ENCODE data around the gene CCNK. TPM values are rescaled to one million over a fixed set of nuclear protein-coding genes. Genes with fewer than 3 reads are reported as not detected.

Gene CCNK
- total and polyA plus RNA-seq, 2 experiments from 2014 or later, result 20.9 TPM

GRCh38 chr14:99552021-99552553 is 70.9 kb downstream of the CCNK start:
- Histone ChIP-seq H3K27ac (no peak overlapping the region), H3K4me2 (ENCODE audit: unreplicated experiment) (no peak overlapping the region), H3F3A (ENCODE audit: insufficient read depth) (no peaks in the 10 kb centered on the region), H3K9me2 (ENCODE audit: insufficient read depth) (no peaks in the 10 kb centered on the region), H3K4me3 (no peak overlapping the region), H3K27me3 (replicated peaks; ENCODE audit: insufficient read depth) (no peaks in the 10 kb centered on the region), H3K9me3 (ENCODE audit: low read depth) (no peaks in the 10 kb centered on the region), H4K20me1 (ENCODE audit: insufficient read depth) (no peaks in the 10 kb centered on the region), H3K79me2 (ENCODE audit: insufficient read depth) (no peaks in the 10 kb centered on the region), H3K4me1 (ENCODE audit: insufficient read depth) (no peaks in the 10 kb centered on the region), H2AFZ (no peak overlapping the region), H3K9ac (no peak overlapping the region), H3K36me3 (ENCODE audit: low read depth) (no peaks in the 10 kb centered on the region)
- no peak for TF ChIP-seq EZH2 (IDR thresholded peaks at IDR 0.05; ENCODE audit: insufficient read depth, poor library complexity, severe bottlenecking)
- TF ChIP-seq EZH2phosphoT487 (IDR thresholded peaks at IDR 0.05; ENCODE audit: insufficient read depth, low read depth), result no peak
- WGBS, 2 experiments (ENCODE audit: low coverage in 1 of 2, low lambda C conversion rate in 2 of 2, missing lambda C conversion rate in 2 of 2), result 84 to 88% methylated on average over 7 to 9 of the region's 9 CpGs
- in situ Hi-C loops (cut with MboI), result no loop called here
- no peak for DNase-seq

GRCh38 chr14:99552572-99553216 is 71.5 kb downstream of the CCNK start:
- no peak overlapping the region for H3K4me3 ChIP-seq
- H3K9me3 ChIP-seq (ENCODE audit: low read depth), result no peaks in the 10 kb centered on the region
- WGBS, 2 experiments (ENCODE audit: low coverage in 1 of 2, low lambda C conversion rate in 2 of 2, missing lambda C conversion rate in 2 of 2), result 69 to 74% methylated on average over 12 to 13 of the region's 13 CpGs
- DNase-seq, result no peak
- in situ Hi-C loops (cut with MboI), result no loop called here
- H3K36me3 ChIP-seq (ENCODE audit: low read depth), result no peaks in the 10 kb centered on the region
- no peak overlapping the region for H3K9ac ChIP-seq
- H3K79me2 ChIP-seq (ENCODE audit: insufficient read depth), result no peaks in the 10 kb centered on the region
- TF ChIP-seq EZH2phosphoT487 (IDR thresholded peaks at IDR 0.05; ENCODE audit: insufficient read depth, low read depth), result no peak
- no peak for TF ChIP-seq EZH2 (IDR thresholded peaks at IDR 0.05; ENCODE audit: insufficient read depth, poor library complexity, severe bottlenecking)
- no peaks in the 10 kb centered on the region for H3F3A ChIP-seq (ENCODE audit: insufficient read depth)
- H3K9me2 ChIP-seq (ENCODE audit: insufficient read depth), result no peaks in the 10 kb centered on the region
- no peak overlapping the region for H3K4me2 ChIP-seq (ENCODE audit: unreplicated experiment)
- no peaks in the 10 kb centered on the region for H3K27me3 ChIP-seq (replicated peaks; ENCODE audit: insufficient read depth)
- H3K4me1 ChIP-seq (ENCODE audit: insufficient read depth), result no peaks in the 10 kb centered on the region
- H2AFZ ChIP-seq, result no peak overlapping the region
- H3K27ac ChIP-seq, result no peak overlapping the region
- H4K20me1 ChIP-seq (ENCODE audit: insufficient read depth), result no peaks in the 10 kb centered on the region

GRCh38 chr14:99554184-99554583 is 73.0 kb downstream of the CCNK start:
- 67 to 75% methylated on average over 10 to 12 of the region's 12 CpGs for WGBS, 2 experiments (ENCODE audit: low coverage in 1 of 2, low lambda C conversion rate in 2 of 2, missing lambda C conversion rate in 2 of 2)
- Histone ChIP-seq H3K4me2 (ENCODE audit: unreplicated experiment) (no peak overlapping the region), H3K9me3 (ENCODE audit: low read depth) (no peaks in the 10 kb centered on the region), H3K9ac (no peak overlapping the region), H2AFZ (no peak overlapping the region), H3K4me3 (no peak overlapping the region), H3F3A (ENCODE audit: insufficient read depth) (no peaks in the 10 kb centered on the region), H3K36me3 (ENCODE audit: low read depth) (no peaks in the 10 kb centered on the region), H3K27ac (no peak overlapping the region), H3K9me2 (ENCODE audit: insufficient read depth) (no peaks in the 10 kb centered on the region), H3K79me2 (ENCODE audit: insufficient read depth) (no peaks in the 10 kb centered on the region), H4K20me1 (ENCODE audit: insufficient read depth) (no peaks in the 10 kb centered on the region), H3K27me3 (replicated peaks; ENCODE audit: insufficient read depth) (no peaks in the 10 kb centered on the region), H3K4me1 (ENCODE audit: insufficient read depth) (no peaks in the 10 kb centered on the region)
- DNase-seq, result no peak
- in situ Hi-C loops (cut with MboI), result no loop called here
- TF ChIP-seq EZH2 (IDR thresholded peaks at IDR 0.05; ENCODE audit: insufficient read depth, poor library complexity, severe bottlenecking), result no peak
- no peak for TF ChIP-seq EZH2phosphoT487 (IDR thresholded peaks at IDR 0.05; ENCODE audit: insufficient read depth, low read depth)

- Histone ChIP-seq H3K4me2 (ENCODE audit: unreplicated experiment) (no peak overlapping the region), H3K4me1 (ENCODE audit: insufficient read depth) (no peaks in the 10 kb centered on the region), H3K9me3 (ENCODE audit: low read depth) (no peaks in the 10 kb centered on the region), H4K20me1 (ENCODE audit: insufficient read depth) (no peaks in the 10 kb centered on the region), H3K4me3 (no peak overlapping the region), H3K9ac (no peak overlapping the region), H3K27me3 (replicated peaks; ENCODE audit: insufficient read depth) (no peaks in the 10 kb centered on the region), H3K79me2 (ENCODE audit: insufficient read depth) (no peaks in the 10 kb centered on the region), H3K27ac (no peak overlapping the region), H3K9me2 (ENCODE audit: insufficient read depth) (no peaks in the 10 kb centered on the region), H2AFZ (no peak overlapping the region), H3F3A (ENCODE audit: insufficient read depth) (no peaks in the 10 kb centered on the region), H3K36me3 (ENCODE audit: low read depth) (no peaks in the 10 kb centered on the region)
- WGBS, 2 experiments (ENCODE audit: low coverage in 1 of 2, low lambda C conversion rate in 2 of 2, missing lambda C conversion rate in 2 of 2), result 76 to 81% methylated on average over 9 of the region's 9 CpGs
- in situ Hi-C loops (cut with MboI), result no loop called here
- TF ChIP-seq EZH2phosphoT487 (IDR thresholded peaks at IDR 0.05; ENCODE audit: insufficient read depth, low read depth) (no peak), EZH2 (IDR thresholded peaks at IDR 0.05; ENCODE audit: insufficient read depth, poor library complexity, severe bottlenecking) (no peak)
- DNase-seq, result no peak
These were observed 73.7 kb downstream of the CCNK start for GRCh38 chr14:99554757-99555531.
